Large intestine (tissue), 3 donors: ENCODE data around the gene CFDP1. TPM values are rescaled to one million over a fixed set of nuclear protein-coding genes. Genes with fewer than 3 reads are reported as not detected.

Experiments used
- DNase-seq, 2 donors: peaks; one replicate each; pipeline versions ENCODE4 v3.0.0 to v3.0.0-alpha.2; 2013
- H3K27ac ChIP-seq: one replicate; pipeline ENCODE4 v1.5.1; 2013; ENCODE audit warnings: low read length
- H3K27me3 ChIP-seq: 2 replicates; pipeline ENCODE4 v1.6.1; 2013; ENCODE audit warnings: low read length; ENCODE audit not compliant: control insufficient read depth, insufficient read depth
- H3K36me3 ChIP-seq: 2 replicates; pipeline ENCODE4 v1.6.1; 2013; ENCODE audit warnings: low read length; ENCODE audit not compliant: control insufficient read depth, insufficient read depth
- H3K4me1 ChIP-seq: one replicate; pipeline ENCODE4 v1.6.1; 2013; ENCODE audit warnings: low read length; ENCODE audit not compliant: control insufficient read depth, insufficient read depth
- H3K4me3 ChIP-seq: one replicate; pipeline ENCODE4 v1.5.1; 2013; ENCODE audit warnings: low read length
- H3K9me3 ChIP-seq: one replicate; pipeline ENCODE4 v1.6.1; 2013; ENCODE audit warnings: mild to moderate bottlenecking, low read depth, low read length, moderate library complexity; ENCODE audit not compliant: control insufficient read depth
- WGBS: methylation state at CpG from one replicate; pipeline ENCODE4 v1.1.5; 2013; ENCODE audit warnings: low lambda C conversion rate; ENCODE audit not compliant: insufficient coverage; 5-methylcytosine and 5-hydroxymethylcytosine counted together
- polyA plus RNA-seq: library from polyadenylated mRNA; unstranded; fragments of 120-200 nt; gene quantifications from one replicate; pipeline ENCODE4 v1.2.1, GENCODE V29; 2013

CFDP1 gene
- polyA plus RNA-seq, 1 donor = 121 TPM

- WGBS = no CpG with 5 or more reads among the region's 27 CpGs
- Histone ChIP-seq H3K9me3 (no peaks in the 10 kb centered on the region), H3K4me3 (no peak overlapping the region), H3K27ac (peak overlapping the region; percentile 66), H3K4me1 (peaks cover 40% of the 10 kb centered on the region), H3K36me3 (peaks cover 10% of the 10 kb centered on the region), H3K27me3 (no peaks in the 10 kb centered on the region)
- DNase-seq = no peak
These were observed 166.3 kb downstream of the CFDP1 start for GRCh38 chr16:75266738-75267630.

DNA sequence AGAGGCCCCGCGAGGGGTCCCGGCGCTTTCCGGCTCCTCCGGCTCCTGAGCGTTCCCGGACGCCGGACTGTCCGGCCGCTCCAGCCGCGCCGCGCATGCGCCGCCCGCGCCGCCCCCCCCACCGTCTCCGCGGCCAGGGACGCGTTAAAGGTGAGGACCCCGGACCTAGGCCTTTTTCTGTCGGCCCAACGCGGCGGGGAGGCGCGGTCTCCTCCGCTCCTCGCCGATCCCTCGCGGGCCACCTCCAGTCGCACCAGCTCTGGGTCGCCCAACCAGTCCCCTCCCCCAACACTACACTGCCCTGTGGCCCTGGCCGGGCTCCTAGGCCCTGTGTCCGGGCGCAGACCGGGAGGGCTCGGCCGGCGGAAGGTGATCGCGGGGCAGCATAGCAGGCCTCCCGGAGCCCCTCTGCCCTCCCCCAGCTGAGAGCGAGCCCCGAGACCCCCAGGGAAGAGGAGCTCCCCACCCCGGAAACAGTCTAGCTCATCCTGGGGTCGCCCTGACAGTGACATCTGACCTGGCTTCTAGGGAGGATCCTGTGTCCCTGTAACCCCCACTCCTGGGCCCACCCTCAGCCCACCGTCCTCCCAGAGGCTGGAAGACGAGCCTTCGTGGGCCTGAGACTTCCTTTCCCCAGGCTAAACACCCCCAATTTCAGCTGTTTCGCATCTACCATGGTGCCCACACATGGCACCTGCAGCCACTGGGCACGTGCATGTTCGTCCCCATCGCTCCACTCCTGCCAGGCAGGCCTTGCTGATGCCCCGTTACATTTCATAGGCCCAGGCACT lies 167.2 kb downstream of the CFDP1 start:
- WGBS = no CpG with 5 or more reads among the region's 62 CpGs
- peaks cover 49% of the 10 kb centered on the region for H3K4me1 ChIP-seq
- H3K27ac ChIP-seq = peak overlapping the region; percentile 63
- no peaks in the 10 kb centered on the region for H3K9me3 ChIP-seq
- DNase-seq = peak in 1 of 2 donors; percentile 75
- H3K27me3 ChIP-seq = no peaks in the 10 kb centered on the region
- peak overlapping the region; percentile 76 for H3K4me3 ChIP-seq
- peaks cover 10% of the 10 kb centered on the region for H3K36me3 ChIP-seq

- H3K4me3 ChIP-seq = peak overlapping the region; percentile 99
- H3K36me3 ChIP-seq = peaks cover 10% of the 10 kb centered on the region
- peak overlapping the region; percentile 85 for H3K27ac ChIP-seq
- no CpG with 5 or more reads among the region's 74 CpGs for WGBS
- peak in 1 of 2 donors; percentile 68 for DNase-seq
- H3K27me3 ChIP-seq = no peaks in the 10 kb centered on the region
- peaks cover 50% of the 10 kb centered on the region for H3K4me1 ChIP-seq
- H3K9me3 ChIP-seq = no peaks in the 10 kb centered on the region
These were observed 168.0 kb downstream of the CFDP1 start for GRCh38 chr16:75264999-75265910.

- DNase-seq = peak in 1 of 2 donors; percentile 48
- Histone ChIP-seq H3K4me1 (peaks cover 50% of the 10 kb centered on the region), H3K36me3 (peaks cover 10% of the 10 kb centered on the region), H3K4me3 (peak overlapping the region; percentile 99), H3K9me3 (no peaks in the 10 kb centered on the region), H3K27me3 (no peaks in the 10 kb centered on the region), H3K27ac (peak overlapping the region; percentile 85)
- no CpG with 5 or more reads among the region's 14 CpGs for WGBS
These were observed 168.8 kb downstream of the CFDP1 start for GRCh38 chr16:75264457-75264998.

DNA sequence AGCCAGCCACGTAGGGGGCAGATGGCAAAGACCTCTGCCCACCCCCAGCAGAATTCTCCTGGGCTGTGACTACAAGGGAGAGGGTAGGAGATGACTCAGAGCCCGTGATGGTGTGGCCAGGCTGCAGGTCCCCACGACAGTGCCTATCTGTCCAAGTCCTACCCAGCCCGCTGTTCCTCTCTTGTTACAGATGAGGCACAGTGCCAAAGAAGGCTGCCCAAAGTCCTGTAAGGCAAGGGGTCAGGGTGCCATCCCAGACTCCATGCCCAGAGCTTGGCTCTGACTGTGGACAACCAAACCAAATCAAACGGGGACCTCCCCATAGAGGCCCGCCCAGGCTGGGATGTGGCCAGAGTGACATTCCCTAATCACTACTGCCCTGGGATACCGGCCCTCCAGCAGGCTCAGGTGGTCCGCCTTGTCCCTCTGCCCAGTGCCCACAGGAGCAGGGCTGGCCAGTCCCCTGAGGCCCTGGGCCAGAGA lies 169.3 kb downstream of the CFDP1 start:
- no peak for DNase-seq
- H3K27me3 ChIP-seq = no peaks in the 10 kb centered on the region
- peak overlapping the region; percentile 99 for H3K4me3 ChIP-seq
- WGBS = no CpG with 5 or more reads among the region's 8 CpGs
- peaks cover 50% of the 10 kb centered on the region for H3K4me1 ChIP-seq
- H3K27ac ChIP-seq = peak overlapping the region; percentile 85
- H3K36me3 ChIP-seq = peaks cover 10% of the 10 kb centered on the region
- H3K9me3 ChIP-seq = no peaks in the 10 kb centered on the region

DNA sequence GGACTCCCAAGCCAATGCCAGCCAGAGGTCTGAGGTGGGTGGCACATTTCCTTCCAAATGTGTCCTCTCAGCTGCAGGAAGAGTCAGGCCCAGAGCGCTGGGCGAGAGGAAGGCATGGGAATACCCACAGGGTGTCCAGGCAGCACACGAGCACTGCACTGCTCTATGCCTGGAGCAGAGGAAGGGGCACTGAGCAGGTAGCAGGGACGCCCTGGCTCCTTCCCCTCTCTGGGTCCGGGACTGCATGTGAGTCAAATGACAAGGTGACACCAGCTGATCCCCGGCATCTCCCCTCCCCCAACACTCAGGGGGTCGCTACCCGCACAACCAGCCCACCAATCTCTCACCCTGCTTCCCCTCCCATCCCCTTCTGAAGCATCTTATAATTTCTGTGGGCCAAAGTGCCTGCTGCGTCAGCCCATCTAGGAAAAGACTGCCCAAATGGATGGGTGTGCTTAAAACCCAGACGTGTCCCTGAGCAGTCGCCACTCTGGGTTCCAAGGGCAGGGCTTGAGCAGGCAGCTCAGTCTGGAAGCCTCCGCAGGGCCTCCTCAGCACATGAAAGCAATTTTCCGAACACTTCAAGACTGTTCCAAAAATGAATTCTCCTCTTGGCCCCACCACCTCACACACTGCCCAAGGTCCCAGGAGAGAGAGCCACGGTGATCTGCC lies 169.9 kb downstream of the CFDP1 start:
- DNase-seq = no peak

DNA sequence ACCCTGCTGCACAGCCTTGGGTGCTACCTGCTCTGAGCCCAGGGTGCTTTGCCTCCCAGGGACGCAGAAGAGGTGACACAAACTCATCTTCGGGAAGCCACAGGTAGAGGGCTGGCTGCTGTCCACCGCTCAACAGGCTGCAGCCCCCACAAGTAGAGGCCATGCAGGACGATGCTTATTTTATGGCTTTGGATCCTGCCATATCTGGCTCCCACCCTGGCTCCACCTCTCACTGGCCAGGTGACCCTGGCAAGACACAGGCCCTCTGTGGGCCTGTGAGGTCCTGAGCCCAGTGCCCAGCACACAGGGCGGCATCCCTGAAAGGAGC lies 170.5 kb downstream of the CFDP1 start:
- Histone ChIP-seq H3K27ac (peak overlapping the region; percentile 85), H3K27me3 (no peaks in the 10 kb centered on the region), H3K36me3 (peaks cover 13% of the 10 kb centered on the region), H3K9me3 (no peaks in the 10 kb centered on the region), H3K4me1 (peaks cover 54% of the 10 kb centered on the region), H3K4me3 (no peak overlapping the region)
- WGBS = no CpG with 5 or more reads among the region's 5 CpGs
- no peak for DNase-seq

More for the DNA sequence above, 169.9 kb downstream of the CFDP1 start:
- Histone ChIP-seq H3K4me3 (peak overlapping the region; percentile 99), H3K27me3 (no peaks in the 10 kb centered on the region), H3K27ac (peak overlapping the region; percentile 85), H3K36me3 (peaks cover 13% of the 10 kb centered on the region), H3K4me1 (peaks cover 53% of the 10 kb centered on the region), H3K9me3 (no peaks in the 10 kb centered on the region)
- WGBS = no CpG with 5 or more reads among the region's 14 CpGs

GRCh38 chr16:75262104-75262799 lies 171.1 kb downstream of the CFDP1 start:
- peak; percentile 83 to 88 for DNase-seq
- no CpG with 5 or more reads among the region's 14 CpGs for WGBS
- no peaks in the 10 kb centered on the region for H3K27me3 ChIP-seq
- peaks cover 54% of the 10 kb centered on the region for H3K4me1 ChIP-seq
- H3K36me3 ChIP-seq = peaks cover 13% of the 10 kb centered on the region
- no peak overlapping the region for H3K4me3 ChIP-seq
- peak overlapping the region; percentile 85 for H3K27ac ChIP-seq
- no peaks in the 10 kb centered on the region for H3K9me3 ChIP-seq

DNA sequence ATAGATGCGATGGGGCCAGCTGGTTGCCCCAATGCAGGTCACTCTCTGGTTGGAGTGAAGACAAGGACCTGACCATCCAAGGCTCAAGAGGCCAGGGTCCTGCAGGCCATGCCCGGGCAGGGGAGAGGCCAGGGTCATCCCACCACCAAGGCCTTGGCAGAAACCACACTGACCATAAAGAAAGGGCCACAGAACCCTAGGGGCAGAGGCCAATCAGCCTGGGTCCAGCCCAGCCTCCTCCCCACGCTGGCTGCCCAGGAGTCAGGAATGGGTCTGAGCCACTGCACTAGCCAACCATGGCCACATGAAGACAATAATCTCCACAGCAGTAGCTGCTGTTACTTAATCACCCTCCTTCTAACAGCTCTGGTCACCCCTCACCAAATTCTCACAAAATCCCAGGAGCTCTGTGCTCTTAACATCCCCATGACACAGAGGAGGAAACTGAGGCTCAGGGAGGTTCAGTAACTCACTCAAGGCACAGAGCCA lies 171.7 kb downstream of the CFDP1 start:
- Histone ChIP-seq H3K9me3 (no peaks in the 10 kb centered on the region), H3K36me3 (peaks cover 13% of the 10 kb centered on the region), H3K27me3 (no peaks in the 10 kb centered on the region), H3K27ac (peak overlapping the region; percentile 85), H3K4me3 (no peak overlapping the region), H3K4me1 (peaks cover 59% of the 10 kb centered on the region)
- WGBS = no CpG with 5 or more reads among the region's 3 CpGs
- no peak for DNase-seq
